G401.6 (cell line): Measurements from ENCODE around the gene TNRC6B.

ENCODE experiments used
- FAIRE-seq: peaks from 2 replicates; lab custom pipeline; 2012; peaks lifted over from hg19 to GRCh38; lab: Jason Lieb, UNC

The TNRC6B gene

GRCh38 chr22:40329466-40329865 lies 151.7 kb downstream of the TNRC6B start:
- FAIRE-seq = no peak

- FAIRE-seq = no peak
Observed at GRCh38 chr22:40330086-40330485, 152.4 kb downstream of the TNRC6B start.

GRCh38 chr22:40330615-40331014 lies 152.9 kb downstream of the TNRC6B start:
- no peak for FAIRE-seq

GRCh38 chr22:40331706-40332105 lies 154.0 kb downstream of the TNRC6B start:
- FAIRE-seq = no peak

- no peak for FAIRE-seq
Observed at GRCh38 chr22:40332319-40332781, 154.6 kb downstream of the TNRC6B start.

DNA sequence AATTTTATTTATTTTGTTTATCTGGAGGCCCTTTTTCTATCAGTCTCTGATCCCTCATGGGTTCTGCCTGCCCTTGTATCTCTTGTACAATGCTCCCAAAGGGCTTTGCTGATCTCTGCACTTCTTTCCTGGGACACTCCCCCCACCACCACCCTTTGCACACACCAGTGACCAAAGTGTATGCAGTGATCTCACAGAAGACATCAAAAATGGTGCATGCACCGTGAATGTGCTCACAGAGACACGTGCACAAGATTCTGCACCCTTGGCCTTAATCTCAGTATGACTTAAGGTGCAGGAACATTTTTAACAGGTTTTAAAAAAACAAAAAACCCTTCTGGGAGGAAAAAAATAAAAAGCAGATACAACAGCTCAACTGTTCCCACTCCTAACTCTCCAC lies 156.3 kb downstream of the TNRC6B start:
- FAIRE-seq = no peak

DNA sequence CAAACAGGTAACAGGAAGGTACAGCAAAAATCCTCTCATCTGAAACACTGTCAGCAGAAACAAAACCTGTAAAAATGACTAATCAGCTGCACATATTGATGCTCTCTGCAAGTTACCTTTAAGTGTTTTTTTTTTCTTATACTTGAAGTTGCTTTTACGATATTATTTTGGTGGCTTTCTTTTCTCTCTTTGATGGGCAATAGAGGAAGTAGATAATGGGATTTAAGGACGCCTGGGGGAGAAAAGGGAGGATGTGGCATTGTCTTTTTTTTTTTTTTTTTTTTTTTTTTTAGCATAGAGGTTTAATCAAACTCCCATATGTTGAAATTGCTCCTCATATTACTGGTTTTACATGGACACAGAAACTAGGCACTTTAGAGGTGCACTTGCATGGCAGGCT lies 157.2 kb downstream of the TNRC6B start:
- no peak for FAIRE-seq

DNA sequence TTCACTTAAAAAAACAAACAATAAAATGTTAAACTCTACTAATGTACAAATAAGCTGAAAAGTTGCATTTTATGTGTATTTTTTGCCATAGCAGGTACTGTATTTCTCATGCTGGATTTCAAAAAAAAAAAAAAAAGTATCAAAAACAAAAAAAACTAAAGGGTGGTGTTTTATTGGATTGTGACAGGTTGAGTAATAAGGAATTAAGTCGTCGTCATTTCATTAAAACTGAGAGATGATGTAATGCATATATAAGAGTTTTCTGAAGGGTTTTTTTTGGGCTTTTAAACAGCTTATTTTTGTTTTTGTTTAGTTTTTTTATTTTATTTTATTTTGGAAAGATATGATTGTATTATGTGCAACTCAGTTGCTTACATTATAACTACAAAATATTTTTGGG lies 157.6 kb downstream of the TNRC6B start:
- FAIRE-seq = peak; percentile 70

DNA sequence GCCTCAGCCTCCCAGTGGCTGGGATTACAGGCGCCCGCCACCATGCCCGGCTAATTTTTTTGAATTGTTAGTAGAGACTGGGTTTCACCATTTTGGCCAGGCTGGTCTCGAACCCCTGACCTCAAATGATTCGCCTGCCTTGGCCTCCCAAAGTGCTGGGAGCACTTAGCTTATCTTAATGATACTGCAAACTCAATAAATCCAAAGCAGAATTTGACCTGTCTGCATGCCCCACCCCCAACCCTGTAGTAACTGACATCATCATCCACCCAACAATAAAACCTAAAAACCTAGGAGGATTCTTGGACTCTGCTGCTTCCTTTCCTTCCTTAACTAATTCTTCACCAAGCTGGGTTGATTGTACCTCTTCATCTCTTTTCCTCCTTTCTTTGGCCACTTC lies 162.3 kb downstream of the TNRC6B start:
- no peak for FAIRE-seq

DNA sequence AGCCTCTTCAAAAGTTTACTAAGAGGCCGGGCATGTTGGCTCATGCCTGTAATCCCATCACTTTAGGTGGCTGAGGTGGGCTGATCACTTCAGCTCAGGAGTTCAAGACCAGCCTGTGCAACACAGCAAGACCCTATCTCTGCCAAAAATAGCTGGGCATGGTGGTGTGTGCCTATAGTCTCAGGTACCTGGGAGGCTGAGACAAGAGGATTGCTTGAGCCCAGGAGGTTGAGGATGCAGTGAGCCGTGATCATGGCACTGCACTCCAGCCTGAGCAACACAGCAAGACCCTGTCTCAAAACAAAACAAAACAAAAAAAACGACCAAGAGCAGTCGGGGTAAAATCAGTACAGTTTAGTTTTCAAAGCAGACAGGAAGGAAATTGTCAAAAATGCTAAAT lies 163.9 kb downstream of the TNRC6B start:
- no peak for FAIRE-seq

GRCh38 chr22:40342521-40342920 lies 164.8 kb downstream of the TNRC6B start:
- no peak for FAIRE-seq

DNA sequence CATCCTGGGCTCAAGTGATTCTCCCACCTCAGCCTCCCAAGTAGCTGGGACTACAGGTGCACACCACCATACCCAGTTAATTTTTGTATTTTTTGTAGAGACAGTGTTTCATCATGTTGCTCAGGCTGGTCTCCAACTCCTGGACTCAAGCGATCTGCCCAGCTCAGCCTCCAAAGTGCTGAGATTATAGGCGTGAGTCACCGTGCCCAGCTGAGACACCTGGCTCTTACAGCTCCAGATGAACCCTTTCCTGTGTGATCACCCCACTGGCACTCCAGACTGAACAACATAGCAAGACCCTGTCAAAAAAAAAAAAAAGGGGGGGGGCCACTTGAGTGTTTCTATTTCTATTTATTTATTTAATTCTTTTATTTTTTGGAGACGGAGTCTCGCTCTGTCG lies 167.5 kb downstream of the TNRC6B start:
- no peak for FAIRE-seq

- no peak for FAIRE-seq
Observed at GRCh38 chr22:40345815-40346184, 168.1 kb downstream of the TNRC6B start.

DNA sequence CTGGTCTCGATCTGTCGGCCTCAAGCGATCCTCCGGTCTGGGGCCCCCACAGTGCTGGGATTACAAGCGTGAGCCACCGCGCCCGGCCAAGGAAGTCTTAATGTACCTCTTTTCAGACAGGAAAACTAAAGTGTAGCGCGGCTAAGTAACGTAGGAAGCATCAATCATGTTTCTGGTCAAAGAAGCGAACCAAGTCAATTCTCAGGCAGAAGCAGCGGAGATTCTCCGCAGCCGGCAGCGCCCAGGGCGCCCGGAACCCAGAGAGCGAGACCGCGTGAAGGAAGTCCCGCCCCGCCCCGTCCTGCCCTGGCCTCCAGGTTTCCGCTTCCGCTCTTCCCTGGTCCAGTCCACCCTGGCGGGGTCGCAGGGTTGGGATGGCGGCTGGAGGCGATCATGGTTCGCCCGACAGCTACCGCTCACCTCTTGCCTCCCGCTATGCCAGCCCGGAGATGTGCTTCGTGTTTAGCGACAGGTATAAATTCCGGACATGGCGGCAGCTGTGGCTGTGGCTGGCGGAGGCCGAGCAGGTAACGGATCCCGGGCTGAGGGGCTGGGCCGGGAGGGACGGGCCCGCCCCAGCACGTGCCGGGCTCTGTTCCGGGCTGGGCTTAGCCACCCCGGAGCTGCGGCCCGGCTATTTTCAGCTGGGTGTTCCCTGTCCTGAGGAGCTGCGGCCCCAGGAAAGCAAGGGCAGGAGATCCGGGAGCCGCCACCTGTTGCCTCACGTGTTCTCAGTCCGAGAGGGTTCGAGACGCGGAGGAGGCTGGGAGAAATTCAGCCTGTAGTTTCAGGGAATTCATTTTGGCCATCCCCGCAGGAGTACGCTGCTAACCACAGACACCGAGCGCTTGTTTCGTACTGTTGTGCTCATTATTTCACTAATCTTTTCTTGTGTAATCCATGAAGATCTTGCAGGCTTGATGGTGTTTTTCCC lies 168.7 kb downstream of the TNRC6B start, which contains the start of gene ADSL:
Gene ADSL, plus strand, starts transcription at position 316 of the 934 bp plus-strand sequence. Its CDS starts 59 bp downstream, at position 375.
- FAIRE-seq = peak; percentile 41

DNA sequence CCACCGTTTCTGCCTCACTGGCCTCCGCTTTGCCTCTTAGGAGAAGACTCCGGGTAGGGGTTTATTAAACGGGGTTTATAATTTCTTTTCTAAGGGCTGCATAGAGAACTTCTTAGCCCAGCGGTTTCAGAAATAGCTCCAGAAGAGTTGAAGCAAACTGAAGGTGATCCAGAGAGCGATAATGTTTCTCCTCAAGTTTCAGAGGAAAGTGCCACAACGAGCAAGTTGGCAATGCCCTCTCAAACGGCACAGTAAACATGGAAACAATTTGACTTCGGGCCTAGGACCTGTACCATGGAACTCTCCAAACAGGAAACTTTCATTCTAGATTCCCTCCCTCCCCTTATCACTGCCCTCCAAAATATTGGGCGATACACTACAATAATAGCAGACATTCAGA lies 169.6 kb downstream of the TNRC6B start:
- no peak for FAIRE-seq

DNA sequence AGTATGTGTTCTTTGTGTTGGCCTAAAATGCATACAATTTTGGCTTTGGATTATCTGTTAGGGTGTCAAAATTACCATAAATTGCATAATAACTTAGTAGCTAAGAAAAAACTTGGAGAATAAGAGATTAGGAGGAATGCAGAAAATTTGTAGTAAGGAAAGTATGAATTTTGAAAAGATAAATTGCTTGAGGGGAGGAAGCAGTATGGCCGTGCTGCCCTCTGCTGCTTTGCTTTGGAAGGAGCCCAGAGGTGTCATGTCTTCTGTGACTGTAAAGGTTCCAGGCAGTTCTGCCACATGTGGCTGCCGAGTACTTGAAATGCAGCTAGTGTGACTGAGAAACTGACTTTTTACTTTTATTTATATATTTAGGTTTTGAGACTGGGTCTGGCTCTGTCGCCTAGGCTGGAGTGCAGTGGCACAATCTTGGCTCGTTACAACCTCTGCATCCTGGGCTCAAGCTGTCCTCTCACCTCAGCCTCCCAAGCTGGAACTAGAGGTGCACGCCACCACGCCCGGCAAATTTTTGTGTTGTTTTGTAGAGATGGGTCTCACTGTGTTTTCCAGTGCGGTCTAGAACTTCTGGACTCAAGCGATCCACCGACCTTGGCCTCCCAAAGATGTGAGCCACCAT lies 170.4 kb downstream of the TNRC6B start:
- FAIRE-seq = peak; percentile 37

GRCh38 chr22:40352763-40353162 lies 175.0 kb downstream of the TNRC6B start:
- no peak for FAIRE-seq

DNA sequence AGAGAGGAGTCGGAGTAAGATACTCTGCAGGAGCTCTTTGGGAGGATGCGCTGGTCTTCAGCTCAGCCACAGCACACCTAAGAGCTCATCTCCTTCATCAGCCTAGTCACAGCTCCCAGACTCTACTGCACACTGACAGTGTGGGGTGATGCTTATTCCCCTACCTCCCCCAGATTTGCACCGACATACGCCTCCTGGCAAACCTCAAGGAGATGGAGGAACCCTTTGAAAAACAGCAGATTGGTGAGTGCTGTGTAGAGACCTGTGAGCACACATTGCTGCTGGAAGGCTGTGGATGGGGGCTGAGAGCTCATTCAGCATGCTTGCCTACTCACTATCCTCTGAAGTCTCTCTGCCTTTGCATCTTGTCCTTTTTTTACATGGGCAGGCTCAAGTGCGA lies 183.4 kb downstream of the TNRC6B start:
- FAIRE-seq = no peak

DNA sequence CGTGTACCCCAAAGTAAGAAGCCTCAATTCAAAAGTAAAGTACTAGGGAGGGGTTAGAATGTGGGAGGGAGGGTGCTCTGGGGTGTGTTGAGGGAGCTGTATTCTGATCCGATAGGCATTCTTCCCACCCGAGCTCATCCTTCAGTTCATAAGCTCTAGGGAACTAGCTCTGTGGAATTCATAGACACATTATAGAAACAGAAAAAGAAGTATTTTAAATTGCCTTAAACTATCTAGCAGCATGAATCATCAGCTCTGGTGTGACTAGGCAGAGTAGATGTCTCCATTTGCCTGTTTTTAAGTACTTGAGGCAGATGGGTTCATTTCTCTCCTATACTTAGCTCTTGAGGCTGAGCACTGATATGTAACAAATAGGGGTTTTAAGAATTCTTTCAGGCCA lies 185.3 kb downstream of the TNRC6B start:
- FAIRE-seq = no peak

DNA sequence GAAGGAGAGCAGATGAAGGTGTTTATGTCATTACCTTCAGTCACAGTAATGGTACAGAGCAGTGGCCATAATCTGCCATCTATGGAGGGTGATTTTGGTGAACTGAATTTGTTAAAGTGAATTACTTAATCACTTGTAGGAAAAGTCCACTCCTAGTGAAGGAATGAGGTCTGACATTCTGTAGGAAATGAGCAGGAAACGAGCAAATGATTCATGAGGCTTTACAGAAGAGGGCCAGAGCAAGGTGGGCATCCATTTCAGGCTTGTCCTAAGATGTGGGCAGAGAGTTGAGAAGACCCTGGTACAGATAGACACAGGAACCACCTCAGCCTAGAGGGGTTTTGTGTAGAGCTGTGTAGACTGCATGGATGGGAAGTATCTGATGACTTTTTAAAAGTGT lies 186.7 kb downstream of the TNRC6B start:
- no peak for FAIRE-seq

GRCh38 chr22:40366068-40366467 lies 188.3 kb downstream of the TNRC6B start:
- no peak for FAIRE-seq

DNA sequence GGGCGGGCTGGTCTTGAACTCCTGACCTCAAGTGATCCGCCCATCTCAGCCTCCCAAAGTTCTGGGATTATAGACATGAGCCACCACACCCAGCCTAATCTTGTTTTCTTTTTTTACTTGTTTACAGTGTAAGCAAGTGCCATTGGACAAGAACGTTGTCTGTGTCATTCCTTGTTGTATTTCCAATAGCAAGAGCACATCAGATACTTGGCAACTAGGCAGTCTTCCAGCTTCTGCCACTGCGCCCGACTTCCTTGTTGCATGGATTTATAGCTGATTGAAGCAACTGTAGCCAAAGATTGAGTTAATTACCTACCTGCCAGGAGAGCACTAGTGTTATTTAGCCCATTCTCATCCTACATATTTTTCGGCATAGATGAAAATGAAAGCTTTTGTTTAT lies 189.6 kb downstream of the TNRC6B start:
- no peak for FAIRE-seq

GRCh38 chr22:40368016-40368415 lies 190.3 kb downstream of the TNRC6B start:
- no peak for FAIRE-seq

GRCh38 chr22:40368836-40369235 lies 191.1 kb downstream of the TNRC6B start:
- no peak for FAIRE-seq
